Osteocyte (in vitro differentiated cells): ENCODE data around the gene TBC1D19. TPM values are rescaled to one million over a fixed set of nuclear protein-coding genes. Genes with fewer than 3 reads are reported as not detected.

Source experiments
- DNase-seq: peaks from one replicate; pipeline ENCODE4 v3.0.0; 2021; ENCODE audit warnings: mixed read lengths; ENCODE audit not compliant: unreplicated experiment; ENCODE audit errors: extremely low spot score
- H3K27ac Mint-ChIP-seq: one replicate; pipeline ENCODE4 v1.8.0; 2021; ENCODE audit warnings: mild to moderate bottlenecking, mixed read lengths; ENCODE audit not compliant: unreplicated experiment
- H3K27me3 Mint-ChIP-seq: one replicate; pipeline ENCODE4 v1.8.0; 2021; ENCODE audit warnings: mixed read lengths; ENCODE audit not compliant: unreplicated experiment
- H3K36me3 Mint-ChIP-seq: one replicate; pipeline ENCODE4 v1.8.0; 2021; ENCODE audit warnings: mixed read lengths; ENCODE audit not compliant: unreplicated experiment
- H3K4me1 Mint-ChIP-seq: one replicate; pipeline ENCODE4 v1.8.0; 2021; ENCODE audit warnings: mixed read lengths; ENCODE audit not compliant: unreplicated experiment
- H3K4me3 Mint-ChIP-seq: one replicate; pipeline ENCODE4 v1.8.0; 2021; ENCODE audit warnings: mild to moderate bottlenecking, moderate library complexity, mixed read lengths; ENCODE audit not compliant: unreplicated experiment
- H3K9me3 Mint-ChIP-seq: one replicate; pipeline ENCODE4 v1.8.0; 2021; ENCODE audit warnings: mixed read lengths; ENCODE audit not compliant: unreplicated experiment
- CTCF ChIP-seq: fragments of 200-600 bp; sonication (generic); IDR thresholded peaks from 2 replicates; pipeline ENCODE4 v1.5.0; 2021; ENCODE audit warnings: antibody characterized with exemption, mild to moderate bottlenecking, moderate library complexity
- total RNA-seq: library from RNA; stranded (reverse); gene quantifications from 2 replicates; pipeline ENCODE4 v1.2.1, GENCODE V29; 2021

The TBC1D19 gene
- total RNA-seq, 1 donor from 2014 or later = 13.5 TPM

GRCh38 chr4:26804451-26804850 lies 220.6 kb downstream of the TBC1D19 start:
- Mint-ChIP-seq H3K4me1 (peaks cover 4% of the 10 kb centered on the region), H3K27ac (no peak overlapping the region), H3K9me3 (no peaks in the 10 kb centered on the region), H3K36me3 (no peaks in the 10 kb centered on the region), H3K27me3 (no peaks in the 10 kb centered on the region), H3K4me3 (no peak overlapping the region)
- no peak for DNase-seq
- no peak for TF ChIP-seq CTCF

GRCh38 chr4:26804925-26805324 lies 221.0 kb downstream of the TBC1D19 start:
- no peak overlapping the region for H3K27ac Mint-ChIP-seq
- TF ChIP-seq CTCF = no peak
- peaks cover 4% of the 10 kb centered on the region for H3K4me1 Mint-ChIP-seq
- DNase-seq = no peak
- H3K36me3 Mint-ChIP-seq = no peaks in the 10 kb centered on the region
- H3K4me3 Mint-ChIP-seq = no peak overlapping the region
- H3K9me3 Mint-ChIP-seq = no peaks in the 10 kb centered on the region
- H3K27me3 Mint-ChIP-seq = no peaks in the 10 kb centered on the region

Other genes with a start within 250 kb of the TBC1D19 start
- not detected in 2 replicates for gene CCKAR, start 93.6 kb upstream of the TBC1D19 start, total RNA-seq